GM21390 (cell line): ENCODE results near the gene SORBS2.

ENCODE experiments used
- ATAC-seq: cut with Tn5 transposase; IDR thresholded peaks from one replicate; pipeline ENCODE4 v1.9.1; 2021; ENCODE audit not compliant: unreplicated experiment

The SORBS2 gene

DNA sequence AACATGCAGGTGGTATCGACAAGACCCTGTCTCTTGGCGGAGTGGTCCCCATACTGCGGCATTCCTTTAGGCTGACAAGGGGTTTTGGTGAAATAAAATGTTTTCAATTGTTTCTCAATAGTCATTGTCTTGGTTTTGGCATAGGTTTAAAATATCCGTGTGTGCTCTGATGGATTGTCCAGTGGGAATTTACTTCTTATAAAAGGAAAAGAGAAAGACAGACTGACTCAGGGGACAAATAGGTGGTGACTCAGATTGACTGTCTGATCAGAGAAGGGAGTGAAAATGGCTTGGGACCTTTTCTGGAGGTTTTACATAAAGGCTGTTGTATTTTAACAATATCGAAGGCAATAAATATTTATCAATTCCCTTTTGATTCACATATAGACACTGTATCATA is 129.8 kb downstream of the SORBS2 start:
- ATAC-seq, result no peak

DNA sequence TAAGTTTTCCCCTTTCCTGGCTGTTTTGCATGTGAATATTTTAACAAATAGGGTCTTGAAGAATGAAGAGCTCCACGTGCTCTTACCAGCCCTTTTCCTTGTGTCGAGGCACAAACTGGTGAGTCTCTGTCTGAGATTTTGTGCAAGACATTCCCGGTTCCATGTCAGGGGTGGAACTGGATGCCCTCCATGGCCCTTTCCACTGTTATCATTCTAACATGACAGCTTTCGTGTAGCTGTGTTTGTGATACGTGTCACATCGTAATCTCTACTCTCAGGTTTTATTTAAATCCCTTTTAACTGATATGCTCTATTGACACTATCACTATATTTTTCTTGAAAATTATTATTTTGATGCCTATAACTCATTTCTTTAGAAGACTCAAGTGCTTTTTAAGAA is 130.4 kb downstream of the SORBS2 start:
- ATAC-seq, result no peak

DNA sequence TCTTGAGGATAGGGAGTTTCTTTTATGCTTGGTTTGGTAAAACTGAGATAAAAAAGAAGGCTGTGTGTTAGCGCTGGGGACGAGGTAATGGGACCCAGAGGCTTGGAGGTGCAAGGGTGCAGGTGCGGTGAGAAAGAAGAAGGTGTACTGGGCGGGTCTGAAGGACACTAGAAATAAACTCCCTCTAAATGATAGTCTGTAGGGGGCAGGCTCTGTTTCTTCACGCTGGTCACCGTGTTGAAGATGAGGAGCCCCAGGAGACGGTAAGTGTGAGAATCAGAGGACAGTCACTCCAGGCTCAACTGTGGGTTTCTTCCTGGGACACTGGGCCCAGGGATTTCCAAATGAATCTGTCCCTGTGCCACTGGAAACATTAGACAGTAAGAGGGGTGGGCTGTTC is 131.4 kb downstream of the SORBS2 start:
- ATAC-seq, result no peak

DNA sequence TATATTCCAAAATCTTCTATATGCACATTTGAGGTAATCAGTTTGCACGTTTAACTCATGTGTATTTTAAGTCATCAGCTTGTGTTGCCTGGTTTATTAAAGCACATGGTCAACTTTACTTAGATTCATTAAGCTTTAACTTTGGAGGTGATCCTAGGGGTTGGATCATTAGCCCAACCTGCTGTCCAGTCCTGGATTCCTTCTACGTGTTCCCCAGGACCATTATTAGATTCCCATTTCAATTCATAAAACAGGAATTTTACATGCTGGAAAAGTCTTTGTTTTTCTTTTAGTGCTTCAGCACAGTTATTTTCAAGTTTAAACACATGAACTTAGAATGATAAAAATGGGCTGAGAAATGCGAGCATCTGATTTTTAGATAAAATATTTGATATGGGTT is 132.5 kb downstream of the SORBS2 start:
- no peak for ATAC-seq

DNA sequence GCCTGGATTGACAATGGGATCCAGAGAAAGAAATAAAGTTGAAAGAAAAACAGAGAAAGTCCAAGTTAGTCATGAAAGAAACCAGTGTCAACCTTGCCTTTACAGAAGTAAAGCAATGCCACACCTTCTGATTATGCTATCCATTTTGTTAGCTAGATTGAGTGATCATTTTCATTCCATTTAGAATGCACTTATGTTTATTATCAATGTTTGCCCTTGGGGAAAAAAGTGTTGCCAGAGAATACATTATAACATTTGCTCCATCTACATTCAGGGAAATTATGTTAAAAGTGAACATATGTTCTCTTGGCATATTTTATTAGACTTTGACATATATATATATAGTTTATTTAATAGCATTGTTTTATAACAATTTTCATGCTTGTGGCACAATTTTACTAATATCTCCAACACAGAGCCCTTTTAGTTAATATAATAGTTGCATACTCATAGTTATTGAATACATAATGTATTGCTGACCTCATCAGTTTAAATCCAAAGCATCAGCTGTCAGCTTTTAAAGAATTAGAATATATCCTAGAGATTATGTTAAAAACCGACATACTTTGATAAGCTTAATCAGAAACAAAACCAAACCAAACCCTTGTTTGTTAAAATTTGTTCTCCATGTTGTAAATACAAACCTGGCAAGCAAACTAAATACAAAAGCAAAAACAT is 134.2 kb downstream of the SORBS2 start:
- ATAC-seq, result no peak

DNA sequence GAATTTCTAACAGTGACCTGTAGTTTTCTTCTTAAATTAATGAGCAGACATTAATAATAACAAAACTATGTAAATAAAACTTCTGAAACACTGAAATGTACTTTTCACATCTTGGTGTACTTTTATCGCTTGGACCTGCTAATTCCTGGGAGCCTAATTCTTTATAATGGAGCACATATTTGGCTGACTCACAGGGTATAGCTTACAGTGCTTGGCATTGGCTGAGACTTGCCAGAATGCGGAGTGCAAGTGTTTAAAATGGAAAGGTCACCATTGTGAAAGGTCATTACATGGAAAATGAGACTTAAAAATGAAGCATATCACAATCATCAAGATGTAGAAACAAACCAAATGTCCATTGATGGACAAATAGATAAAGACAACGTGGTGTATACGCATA is 139.4 kb downstream of the SORBS2 start:
- no peak for ATAC-seq

DNA sequence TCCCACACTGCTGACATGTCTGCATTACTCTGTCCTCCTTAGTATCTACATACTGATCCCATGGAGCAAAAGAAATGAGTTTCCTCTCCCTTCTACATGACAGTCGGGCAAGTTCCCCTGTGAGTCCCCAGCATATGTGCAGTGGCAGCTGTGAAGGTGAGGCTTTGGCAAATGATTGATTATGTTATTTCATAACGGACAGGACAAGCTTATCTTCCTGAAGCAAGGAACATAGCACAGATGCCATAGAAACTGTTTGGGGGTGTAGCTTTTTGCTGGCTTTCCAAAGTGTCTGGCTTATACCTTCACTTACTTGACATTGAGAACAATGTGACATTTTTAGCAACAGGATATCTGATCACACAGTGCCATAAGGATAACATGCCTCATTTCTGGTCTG is 139.8 kb downstream of the SORBS2 start:
- no peak for ATAC-seq

DNA sequence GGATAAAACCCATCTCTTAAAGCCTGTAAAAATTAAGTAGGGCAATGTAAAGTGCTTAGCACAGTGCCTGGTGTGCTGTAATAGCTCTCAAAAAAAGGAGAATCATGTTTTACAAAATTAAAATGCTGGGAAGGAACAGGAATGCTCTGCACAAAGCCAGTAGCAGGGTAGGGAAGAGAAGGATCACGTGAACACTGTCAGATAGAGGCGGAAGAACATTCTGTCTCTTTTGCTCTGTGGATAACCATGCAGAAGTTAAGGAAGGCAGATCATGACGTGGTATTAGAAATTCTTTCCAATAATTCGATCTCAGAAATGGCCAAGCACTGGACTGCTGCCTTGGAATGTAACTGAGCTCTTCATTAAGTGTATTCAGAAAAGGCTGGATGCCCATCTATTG is 140.5 kb downstream of the SORBS2 start:
- no peak for ATAC-seq

DNA sequence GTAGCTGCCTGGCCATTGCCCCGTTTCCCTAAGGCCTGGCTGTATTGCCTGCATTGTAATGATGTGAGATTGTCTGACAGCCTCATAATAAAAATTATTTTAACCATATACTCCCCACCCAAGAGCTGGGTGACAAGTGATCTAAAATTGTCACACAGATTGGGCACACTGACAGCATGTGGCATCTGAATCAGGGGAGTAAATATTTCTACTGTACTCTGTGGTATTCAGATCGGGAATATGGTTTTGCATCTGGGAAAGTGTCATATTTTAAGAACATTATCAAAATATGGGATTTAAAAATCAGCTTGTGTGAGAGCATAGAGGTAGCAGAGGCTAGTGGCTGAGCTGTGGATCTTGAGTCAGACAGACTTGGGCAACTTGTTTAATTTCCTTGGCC is 140.9 kb downstream of the SORBS2 start:
- no peak for ATAC-seq

DNA sequence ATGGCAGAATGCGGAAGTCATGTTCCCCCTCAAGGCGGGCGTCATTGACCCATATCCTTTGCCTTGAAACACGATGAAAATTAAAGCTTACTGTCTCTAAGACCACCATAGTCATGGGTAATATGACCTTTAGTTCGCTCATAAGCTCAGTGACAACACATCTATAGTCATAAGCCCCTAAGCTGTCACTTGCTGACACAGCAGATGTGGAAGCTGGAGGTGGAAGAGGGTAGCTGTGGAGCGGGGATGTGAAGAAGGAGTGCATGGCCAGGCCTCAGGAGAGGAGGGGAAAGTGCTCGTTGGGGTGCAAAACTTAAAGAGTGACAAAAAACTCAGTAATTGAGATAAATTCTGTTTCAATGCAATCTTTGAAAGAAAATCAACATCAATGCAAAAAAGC is 142.7 kb downstream of the SORBS2 start:
- no peak for ATAC-seq

DNA sequence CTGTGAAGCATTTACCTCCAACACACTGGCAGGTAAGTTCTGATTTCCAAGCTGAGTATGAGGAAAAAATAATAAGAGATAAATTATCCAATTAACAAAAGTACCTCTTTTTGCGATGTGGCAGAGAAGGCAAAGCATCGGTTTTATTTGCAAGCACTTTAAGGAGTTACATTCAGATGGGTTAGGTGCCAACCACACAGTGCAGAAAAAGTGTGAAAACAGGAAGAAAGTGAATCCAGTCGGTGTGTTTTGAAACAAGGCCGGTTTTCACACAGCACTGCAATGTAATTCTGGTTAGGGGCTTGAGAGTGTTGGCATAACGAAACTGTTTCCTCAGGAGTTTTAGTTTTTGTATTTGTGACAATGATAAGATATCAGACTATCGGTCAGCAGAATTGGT is 145.8 kb downstream of the SORBS2 start:
- no peak for ATAC-seq

DNA sequence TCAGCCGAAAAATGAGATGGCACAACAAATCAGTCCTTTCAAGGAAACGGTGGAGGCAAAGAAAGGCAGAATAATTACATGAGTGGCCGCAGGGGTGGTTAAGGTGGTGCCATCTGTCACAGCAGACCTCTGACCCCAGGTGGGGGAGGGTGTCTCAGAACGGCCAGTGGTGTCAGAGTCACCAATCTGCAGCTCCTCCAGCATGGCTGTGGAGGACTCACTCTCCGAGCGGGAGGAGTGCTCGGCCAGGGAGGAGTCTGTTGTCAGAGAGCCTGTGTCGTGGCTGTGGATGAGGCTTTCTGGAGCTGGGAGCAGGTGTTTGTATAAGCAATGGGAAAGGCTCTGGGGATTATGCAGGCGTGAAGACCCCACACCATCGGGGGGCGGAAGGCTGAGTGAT is 146.3 kb downstream of the SORBS2 start:
- ATAC-seq, result no peak

DNA sequence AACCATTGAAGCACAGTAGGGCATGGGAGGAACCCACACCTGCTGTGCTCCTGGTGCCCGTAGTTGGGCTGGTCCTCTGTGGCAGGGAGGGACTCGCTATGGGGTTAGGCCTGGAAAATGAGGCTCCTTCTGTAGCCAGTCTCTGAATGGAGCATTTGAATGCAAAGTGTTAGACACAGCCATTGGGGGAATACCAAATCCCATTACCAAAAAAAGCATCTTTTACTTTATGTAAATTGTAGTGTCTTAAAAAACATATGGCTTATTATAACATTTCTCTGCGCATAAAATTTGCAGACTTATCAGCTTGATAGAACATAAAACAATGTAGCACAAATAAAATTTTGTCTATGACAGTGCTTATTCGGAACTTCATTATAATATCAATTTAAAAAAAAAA is 147.5 kb downstream of the SORBS2 start:
- ATAC-seq, result no peak

DNA sequence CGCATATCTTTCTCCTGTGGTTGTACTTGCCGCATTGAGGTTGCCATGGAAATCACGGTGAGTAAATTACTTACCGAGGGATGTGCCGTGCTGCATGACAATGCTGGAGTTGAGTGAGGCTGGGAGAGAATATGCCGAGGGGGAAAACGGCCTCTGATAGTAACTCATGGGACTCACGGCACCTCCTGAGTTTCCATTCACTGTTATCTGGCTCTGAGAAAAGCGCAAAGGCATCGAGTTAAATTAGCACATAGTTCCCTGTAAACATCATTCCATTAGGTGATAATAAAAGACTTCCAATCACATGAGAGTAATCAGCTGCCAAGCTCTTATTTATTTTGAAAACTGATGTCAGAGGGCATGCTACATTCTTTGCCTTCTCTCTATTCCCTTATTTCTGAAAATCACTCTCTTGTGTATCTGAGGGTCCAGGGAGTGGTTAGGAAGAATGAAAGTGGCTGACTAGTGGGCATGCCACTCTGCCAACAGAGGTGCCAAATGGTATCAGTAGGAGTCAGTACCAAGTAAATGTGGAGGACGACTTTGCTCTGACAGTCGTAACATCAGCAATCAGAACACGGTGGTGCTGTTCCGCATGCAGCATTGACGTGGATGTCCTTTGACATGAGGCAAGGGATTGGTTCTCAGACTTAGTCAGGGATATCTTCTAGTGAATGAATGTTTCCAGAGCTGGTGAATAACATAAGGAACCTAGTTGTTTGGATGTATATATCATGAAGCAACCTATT is 149.8 kb downstream of the SORBS2 start:
- ATAC-seq, result no peak

DNA sequence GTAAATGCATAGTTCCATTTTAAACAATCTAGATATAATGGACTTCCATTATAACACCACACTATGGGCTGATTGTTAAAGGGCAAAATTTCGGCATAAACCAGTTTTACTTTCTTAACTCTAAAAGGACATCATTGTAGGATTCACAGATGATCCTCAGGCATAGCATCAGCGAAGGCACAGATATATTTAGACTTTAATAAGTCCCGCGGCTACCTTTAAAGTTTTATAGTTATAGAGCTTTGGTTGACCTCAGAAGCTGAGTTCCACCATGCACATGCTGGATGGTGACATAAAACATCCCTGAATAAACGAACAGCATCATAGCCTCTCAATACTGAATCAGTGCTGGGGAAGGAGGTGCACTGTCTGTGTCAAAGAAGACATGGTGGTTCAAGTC is 151.7 kb downstream of the SORBS2 start:
- ATAC-seq, result no peak

DNA sequence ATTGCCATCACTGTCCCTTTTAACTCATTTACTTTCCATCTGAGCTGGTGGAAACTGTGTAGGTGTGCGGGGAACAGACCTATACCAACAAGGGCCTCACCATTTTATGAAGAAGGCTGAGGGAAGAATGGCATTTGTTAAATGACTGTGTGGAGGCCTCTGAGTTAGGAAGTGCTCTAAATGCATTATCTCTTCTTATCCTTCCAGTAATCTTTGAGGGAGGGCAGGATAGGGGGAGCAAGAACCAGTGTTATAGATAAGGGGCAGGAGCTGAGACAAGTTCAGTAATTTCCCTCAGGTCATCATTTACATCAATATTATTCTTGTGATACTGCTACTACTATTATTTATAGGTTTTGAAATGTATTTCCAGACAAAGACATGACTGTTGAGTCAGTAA is 154.3 kb downstream of the SORBS2 start:
- no peak for ATAC-seq

DNA sequence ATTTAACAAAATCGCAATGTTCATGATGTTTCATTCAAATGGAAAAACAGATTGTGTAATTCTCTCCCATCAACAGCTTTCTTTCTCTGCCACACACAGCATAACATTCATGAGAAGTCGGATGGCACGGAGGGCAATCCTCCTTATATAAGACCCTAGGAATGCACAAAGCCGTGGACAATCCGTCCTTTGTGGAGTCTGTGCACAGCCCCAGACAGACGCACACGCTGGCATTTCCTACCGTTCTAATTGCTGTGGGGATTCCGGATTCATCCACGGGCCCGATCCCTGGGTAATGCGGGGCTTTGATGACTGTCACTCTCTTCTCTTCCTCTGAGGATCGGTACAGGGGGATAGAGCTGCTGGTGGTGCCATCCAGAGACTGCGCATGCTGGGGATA is 154.8 kb downstream of the SORBS2 start:
- no peak for ATAC-seq

DNA sequence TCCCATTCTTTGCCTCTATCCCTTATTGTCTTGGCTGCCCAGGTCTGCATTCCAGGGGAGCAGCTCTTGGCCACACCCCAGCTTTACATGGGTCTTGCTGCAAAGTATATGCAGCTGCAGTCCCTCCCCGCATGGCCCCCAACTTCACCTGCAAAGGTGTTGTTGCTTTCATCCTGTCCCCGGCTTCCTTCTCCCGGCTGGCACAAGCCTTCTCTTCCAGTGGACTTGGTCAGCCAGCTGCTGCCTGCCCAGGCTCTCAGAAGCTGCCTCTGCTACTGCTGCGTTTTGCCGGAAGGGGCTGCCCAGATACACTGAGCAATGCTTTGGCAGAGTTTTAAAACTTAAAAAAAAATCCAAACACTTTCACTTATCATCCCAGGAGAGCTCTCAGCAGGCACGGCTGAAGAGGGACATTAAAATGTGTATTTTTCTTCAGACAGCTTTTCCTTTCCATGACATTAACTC is 155.5 kb downstream of the SORBS2 start:
- ATAC-seq, result no peak

DNA sequence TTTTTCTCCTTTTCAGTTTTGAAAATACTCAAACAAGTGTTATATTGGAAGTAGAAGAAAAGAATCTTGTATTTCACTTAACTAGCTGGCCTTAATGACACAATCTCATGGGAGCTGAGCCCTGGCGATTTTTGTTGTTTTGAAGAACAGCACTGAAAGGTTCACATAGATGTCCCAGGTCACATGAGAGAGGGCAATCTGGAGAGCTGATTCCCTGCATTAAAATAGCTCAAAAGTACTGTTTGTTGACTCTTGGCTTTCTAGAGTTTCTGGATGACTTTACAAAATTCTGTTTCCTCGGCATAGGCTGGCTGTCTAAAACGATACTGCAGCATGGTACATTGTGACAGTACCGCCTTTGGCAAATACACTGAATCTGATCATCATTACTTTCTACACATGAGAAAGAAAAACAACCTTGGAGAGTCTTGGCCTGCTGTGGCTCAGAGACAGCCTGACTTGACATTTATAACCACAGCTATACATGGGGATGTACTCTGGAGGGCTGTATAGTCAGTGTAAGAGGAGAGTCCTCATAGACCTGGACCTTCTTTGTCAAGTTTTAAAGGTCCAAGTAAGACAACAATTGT is 156.9 kb downstream of the SORBS2 start:
- ATAC-seq, result no peak

DNA sequence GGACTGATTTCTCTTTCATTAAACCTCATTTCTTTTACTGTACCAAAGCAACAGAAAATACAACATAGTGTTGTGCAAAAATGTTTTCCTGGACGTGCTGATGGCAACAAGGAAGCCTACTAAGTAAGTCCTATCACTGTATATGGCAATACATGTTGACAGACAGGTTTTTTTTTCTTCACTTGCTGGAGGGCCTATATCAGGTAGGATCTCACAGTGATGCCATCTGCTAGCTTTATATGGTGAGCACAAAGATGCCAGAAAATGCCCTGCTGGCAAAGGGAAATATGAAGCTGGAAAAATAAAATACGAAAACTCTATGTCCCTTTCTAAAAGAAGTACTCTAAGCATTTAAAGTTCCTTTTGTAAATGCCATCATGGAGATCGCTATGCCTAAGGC is 157.7 kb downstream of the SORBS2 start:
- ATAC-seq, result no peak

DNA sequence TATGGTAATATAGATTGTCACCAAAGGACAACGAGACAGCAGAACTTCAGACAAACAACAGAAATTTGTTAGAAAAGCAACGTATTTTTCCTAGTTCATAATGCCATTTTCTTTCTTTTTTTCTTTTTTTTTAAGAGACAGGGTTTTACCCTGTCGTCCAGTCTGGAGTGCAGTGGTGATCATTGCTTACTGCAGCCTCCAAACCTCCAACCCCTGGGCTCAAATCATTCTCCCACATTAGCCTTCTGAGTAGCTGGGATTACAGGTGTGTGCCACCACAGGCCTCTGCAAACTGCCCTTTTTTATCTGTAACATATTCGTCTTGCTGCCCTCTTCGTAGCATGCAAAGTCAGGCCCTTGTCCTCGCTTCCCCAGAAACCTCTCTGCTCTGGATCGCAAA is 160.1 kb downstream of the SORBS2 start:
- ATAC-seq, result no peak

DNA sequence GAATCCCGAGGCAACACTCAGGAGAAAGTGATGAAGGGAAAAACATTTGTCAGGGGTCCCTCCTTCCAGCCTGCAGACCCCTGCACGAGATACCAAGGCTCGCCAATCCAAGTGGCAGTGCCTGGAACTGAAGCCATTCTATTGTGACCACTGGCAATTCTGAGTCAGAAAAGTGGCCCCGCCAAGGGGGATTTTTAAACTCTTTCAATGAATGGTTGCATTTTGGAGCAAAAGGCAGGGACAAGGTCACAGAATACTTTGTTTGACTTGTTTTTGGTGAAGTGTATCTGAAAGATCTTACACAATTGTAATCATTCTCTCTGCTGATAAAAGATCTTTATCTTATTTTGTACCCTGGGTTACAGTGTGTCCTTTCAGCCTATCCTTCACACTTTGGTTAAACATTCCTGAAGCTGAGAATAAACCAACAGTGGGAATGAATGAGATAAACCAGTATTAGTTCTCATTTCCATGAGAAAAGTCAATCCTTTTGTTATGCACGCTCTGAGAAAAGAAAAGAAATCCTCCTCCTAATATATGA is 160.8 kb downstream of the SORBS2 start:
- ATAC-seq, result no peak
